HCT116 (cell line): ENCODE results near the gene PTPN1. TPM values are rescaled to one million over a fixed set of nuclear protein-coding genes. Genes with fewer than 3 reads are reported as not detected.
A peak's percentile ranks its signal among the peaks of the same experiment; 100 is the strongest.

Experiments
- ATAC-seq: fragments of 200-7000 bp; cut with Tn5 transposase; 2 replicates; pipeline ENCODE4 v1.9.1; 2020; ENCODE audit warnings: mild to moderate bottlenecking, moderate library complexity
- BruUV-seq: library from RNA; stranded (reverse); fragments of 400-500 nt; replicated peaks from 2 replicates; lab custom pipeline; 2021; lab: Mats Ljungman, UMichigan
- CTCF ChIA-PET: fragments of 300-600 bp; sonication (Branson Sonifier 250); formaldehyde crosslinking; loops from one replicate; lab custom pipeline; 2021; ENCODE audit warnings: antibody characterized with exemption; lab: Charles Lee
- POLR2A ChIA-PET: fragments of 300-600, 350-600 bp; sonication (Branson Sonifier 250); formaldehyde crosslinking; loops from one replicate; lab custom pipeline; 2021; ENCODE audit warnings: antibody characterized with exemption; lab: Charles Lee
- RAD21 ChIA-PET, 2 experiments: fragments of 300-600 bp; sonication (Branson Sonifier 250); formaldehyde crosslinking; loops; one replicate each; lab custom pipeline; 2023; ENCODE audit warnings: low total read pairs in 2 of 2; ENCODE audit not compliant: uncharacterized antibody in 2 of 2, unreplicated experiment in 2 of 2, low non-redundant PET in 1 of 2; lab: Charles Lee
- DNase-seq: peaks from one replicate; pipeline ENCODE4 v3.0.0-alpha.2; 2010; ENCODE audit warnings: low read depth, low spot score
- H2AFZ ChIP-seq: fragments of 200-600 bp; shearing (Covaris generic), sonication (generic); 2 replicates; pipeline ENCODE4 v1.6.1; 2017; ENCODE audit warnings: low read depth, mixed run types, mixed read lengths, antibody characterized with exemption, low read length; ENCODE audit not compliant: poor library complexity, severe bottlenecking
- H3K27ac ChIP-seq: 2 replicates; pipeline ENCODE4 v1.5.1; 2012; ENCODE audit warnings: low read depth, low read length
- H3K27me3 ChIP-seq: fragments of 200-600 bp; sonication (generic); 2 replicates; pipeline ENCODE4 v1.6.1; 2016; ENCODE audit warnings: mixed run types, low read length, mixed read lengths; ENCODE audit not compliant: insufficient read depth
- H3K36me3 ChIP-seq, 2 experiments: fragments of 200-500 bp in 1 of 2; fragments of 200-600 bp in 1 of 2; sonication (Bioruptor generic) in 1 of 2; sonication (generic) in 1 of 2; 2 replicates each; pipeline versions ENCODE4 v1.5.1 to v1.6.1; 2014 to 2016; ENCODE audit warnings: low read length in 2 of 2, inconsistent platforms in 1 of 2, mixed read lengths in 1 of 2, mixed run types in 1 of 2; ENCODE audit not compliant: insufficient read depth in 2 of 2, control insufficient read depth in 1 of 2
- H3K4me1 ChIP-seq, 2 experiments: fragments of 200-600 bp in 1 of 2; sonication (generic) in 1 of 2; 2 replicates each; pipeline versions ENCODE4 v1.5.1 to v1.6.1; 2012 to 2017; ENCODE audit warnings: low read length in 2 of 2, inconsistent platforms in 1 of 2, mild to moderate bottlenecking in 1 of 2, mixed read lengths in 1 of 2, mixed run types in 1 of 2, moderate library complexity in 1 of 2; ENCODE audit not compliant: insufficient read depth in 2 of 2, control insufficient read depth in 1 of 2
- H3K4me2 ChIP-seq: fragments of 200-600 bp; sonication (generic); 2 replicates; pipeline ENCODE4 v1.6.1; 2017; ENCODE audit warnings: mixed run types, low read length, mixed read lengths
- H3K4me3 ChIP-seq, 2 experiments: fragments of 200-600 bp in 1 of 2; sonication (generic) in 1 of 2; replicated peaks in 1 of 2; 2 replicates each; pipeline ENCODE4 v1.5.1; 2011 to 2016; ENCODE audit warnings: low read length in 2 of 2, control low read depth in 1 of 2, low read depth in 1 of 2, mild to moderate bottlenecking in 1 of 2, mixed read lengths in 1 of 2, mixed run types in 1 of 2
- H3K79me2 ChIP-seq: fragments of 200-600 bp; sonication (generic); 2 replicates; pipeline ENCODE4 v1.6.1; 2017; ENCODE audit warnings: mild to moderate bottlenecking, mixed run types, low read length, moderate library complexity, mixed read lengths; ENCODE audit not compliant: insufficient read depth
- H3K9ac ChIP-seq: fragments of 200-600 bp; sonication (generic); 2 replicates; pipeline ENCODE4 v1.6.1; 2016; ENCODE audit warnings: low read length, mixed read lengths
- H3K9me2 ChIP-seq: fragments of 200-600 bp; sonication (generic), shearing (Covaris generic); 2 replicates; pipeline ENCODE4 v1.6.1; 2017; ENCODE audit warnings: mixed run types, mild to moderate bottlenecking, moderate library complexity; ENCODE audit not compliant: insufficient read depth
- H3K9me3 ChIP-seq, 2 experiments: fragments of 200-500 bp in 1 of 2; fragments of 200-600 bp in 1 of 2; sonication (Bioruptor generic) in 1 of 2; sonication (generic) in 1 of 2; 2 replicates each; pipeline ENCODE4 v1.6.1; 2014 to 2017; ENCODE audit warnings: low read length in 2 of 2, mixed read lengths in 2 of 2, inconsistent platforms in 1 of 2, low read depth in 1 of 2, mild to moderate bottlenecking in 1 of 2, mixed run types in 1 of 2, moderate library complexity in 1 of 2; ENCODE audit not compliant: control insufficient read depth in 1 of 2, insufficient read depth in 1 of 2
- H4K20me1 ChIP-seq: fragments of 200-600 bp; sonication (generic), shearing (Covaris generic); 2 replicates; pipeline ENCODE4 v1.6.1; 2017; ENCODE audit warnings: mixed run types, mild to moderate bottlenecking, moderate library complexity; ENCODE audit not compliant: insufficient read depth
- EGR1 ChIP-seq: IDR thresholded peaks from 2 replicates; pipeline ENCODE4 v1.6.1; 2012; ENCODE audit warnings: low read depth
- EZH2 ChIP-seq: fragments of 200-600 bp; sonication (generic); IDR thresholded peaks from 2 replicates; pipeline ENCODE4 v1.6.1; 2017; ENCODE audit warnings: antibody characterized with exemption, mixed run types
- EZH2phosphoT487 ChIP-seq: fragments of 200-600 bp; IDR thresholded peaks from 2 replicates; pipeline ENCODE4 v1.6.1; 2018; ENCODE audit warnings: antibody characterized with exemption, borderline replicate concordance
- FOSL1 ChIP-seq: IDR thresholded peaks from 2 replicates; pipeline ENCODE4 v1.6.1; 2012; ENCODE audit warnings: low read depth
- POLR2AphosphoS5 ChIP-seq: IDR thresholded peaks from 2 replicates; pipeline ENCODE4 v1.6.1; 2011; ENCODE audit warnings: mild to moderate bottlenecking, low read depth, low read length, moderate library complexity
- SIN3A ChIP-seq: IDR thresholded peaks from 2 replicates; pipeline ENCODE4 v1.6.1; 2012; ENCODE audit warnings: low read depth
- SP1 ChIP-seq: IDR thresholded peaks from 2 replicates; pipeline ENCODE4 v1.6.1; 2012; ENCODE audit warnings: low read depth
- SRF ChIP-seq: IDR thresholded peaks from 2 replicates; pipeline ENCODE4 v1.6.1; 2012; ENCODE audit warnings: low read depth
- TCF7L2 ChIP-seq: IDR thresholded peaks from 2 replicates; pipeline ENCODE4 v1.7.0; 2011; ENCODE audit warnings: borderline replicate concordance, inconsistent platforms; ENCODE audit not compliant: insufficient read depth, insufficient read length; ENCODE audit errors: extremely low read depth
- YY1 ChIP-seq: IDR thresholded peaks from 2 replicates; pipeline ENCODE4 v1.6.1; 2011; ENCODE audit warnings: low read length, low read depth, moderate library complexity, mild to moderate bottlenecking; ENCODE audit not compliant: insufficient replicate concordance; ENCODE audit errors: extremely low read depth
- ZFX ChIP-seq: fragments of 450-650 bp; IDR thresholded peaks from 2 replicates; pipeline ENCODE4 v1.6.1; 2017
- ZNF274 ChIP-seq: fragments of 200-500 bp; sonication (Bioruptor generic); IDR thresholded peaks from 2 replicates; pipeline ENCODE4 v1.6.1; 2014; ENCODE audit warnings: mild to moderate bottlenecking, low read depth, low read length, inconsistent platforms
- intact Hi-C: fragments of 100-400 bp; cut with micrococcal nuclease; formaldehyde crosslinking; loops from 2 replicates; pipeline ENCODE4 v1.10.0; 2022
- total RNA-seq: library from RNA; stranded (reverse); gene quantifications from one replicate; pipeline ENCODE4 v1.2.1, GENCODE V29; 2021; ENCODE audit not compliant: unreplicated experiment
- TF ChIP-seq, protein P1 (sequence below): IDR thresholded peaks from 2 replicates; pipeline ENCODE4 v1.6.1; 2011; ENCODE audit warnings: mild to moderate bottlenecking, low read length, moderate library complexity; ENCODE audit not compliant: insufficient replicate concordance; ENCODE audit errors: extremely low read depth
- TF ChIP-seq, protein P2 (sequence below), 3 experiments: fragments of 200-600 bp in 1 of 3; sonication (generic) in 1 of 3; IDR thresholded peaks in 2 of 3; conservative IDR thresholded peaks in 1 of 3; 2 replicates each; pipeline ENCODE4 v1.5.1; 2012 to 2017; ENCODE audit warnings: low read depth in 2 of 3, low read length in 2 of 3, antibody characterized with exemption in 1 of 3, borderline replicate concordance in 1 of 3, control low read depth in 1 of 3, mild to moderate bottlenecking in 1 of 3, mixed read lengths in 1 of 3, mixed run types in 1 of 3, moderate library complexity in 1 of 3; ENCODE audit not compliant: insufficient read depth in 1 of 3

PTPN1 gene
- total RNA-seq, 1 experiment from 2014 or later = 47.5 TPM

- TF ChIP-seq FOSL1 (0 out of 2 replicates have a peak, but pooled peaks have one; percentile 24), YY1 (no peak)
- Histone ChIP-seq H3K79me2 (peaks cover 82% of the 10 kb centered on the region), H3K9me3 (no peaks in the 10 kb centered on the region), H3K27me3 (no peaks in the 10 kb centered on the region), H2AFZ (no peak overlapping the region), H3K9ac (peak overlapping the region; percentile 1; the same call in 1 of the 2 replicates), H3K27ac (no peak overlapping the region), H3K9me2 (no peaks in the 10 kb centered on the region), H3K4me3 (no peak overlapping the region), H3K36me3 (no peaks in the 10 kb centered on the region), H3K4me2 (peak overlapping the region; percentile 96; the same call in 1 of the 2 replicates), H4K20me1 (peaks cover 8% of the 10 kb centered on the region; the same call in 1 of the 2 replicates), H3K4me1 (peaks cover 14 to 49% of the 10 kb centered on the region in 2 experiments)
- DNase-seq = no peak
- CTCF ChIA-PET = interaction anchor here (1.2 kb wide), 1 partner anchor 122 kb away, joined by 3 read pairs; no protein-coding TSS in a partner anchor
- no TSS peak for BruUV-seq
- RAD21 ChIA-PET = no interaction called here
- no peak for ATAC-seq
- POLR2A ChIA-PET = interaction anchor here (1.3 to 1.4 kb wide), 2 partner anchors 10 to 73 kb away, joined by 3 to 5 read pairs; no protein-coding TSS in a partner anchor
- intact Hi-C loops = loop anchor here (5.0 kb wide), 1 partner anchor 44 kb away; no protein-coding TSS in a partner anchor
Observed at GRCh38 chr20:50513169-50514034, 3.2 kb downstream of the PTPN1 start.

- Histone ChIP-seq H3K4me3 (no peak overlapping the region), H3K9ac (no peak overlapping the region), H4K20me1 (peaks cover 8% of the 10 kb centered on the region; the same call in 1 of the 2 replicates), H3K9me2 (no peaks in the 10 kb centered on the region), H3K4me2 (no peak overlapping the region), H3K4me1 (peaks cover 14 to 51% of the 10 kb centered on the region in 2 experiments), H2AFZ (no peak overlapping the region), H3K27me3 (no peaks in the 10 kb centered on the region), H3K9me3 (no peaks in the 10 kb centered on the region), H3K36me3 (no peaks in the 10 kb centered on the region), H3K27ac (no peak overlapping the region), H3K79me2 (peaks cover 88% of the 10 kb centered on the region)
- intact Hi-C loops = loop anchor here (5.0 kb wide), 1 partner anchor 43 kb away; no protein-coding TSS in a partner anchor
- CTCF ChIA-PET = interaction anchor here (1.2 kb wide), 1 partner anchor 121 kb away, joined by 3 read pairs; no protein-coding TSS in a partner anchor
- DNase-seq (no peak), ATAC-seq (no peak)
- RAD21 ChIA-PET = no interaction called here
- no TSS peak for BruUV-seq
- POLR2A ChIA-PET = interaction anchor here (1.3 kb wide), 1 partner anchor 73 kb away, joined by 3 read pairs; no protein-coding TSS in a partner anchor
- TF ChIP-seq POLR2AphosphoS5 (no peak), ZNF274 (no peak), TCF7L2 (no peak), EZH2 (no peak), SIN3A (no peak), EGR1 (no peak), YY1 (no peak), SP1 (no peak), SRF (no peak), ZFX (no peak), EZH2phosphoT487 (no peak), FOSL1 (no peak)
- TF ChIP-seq, protein P1, sequence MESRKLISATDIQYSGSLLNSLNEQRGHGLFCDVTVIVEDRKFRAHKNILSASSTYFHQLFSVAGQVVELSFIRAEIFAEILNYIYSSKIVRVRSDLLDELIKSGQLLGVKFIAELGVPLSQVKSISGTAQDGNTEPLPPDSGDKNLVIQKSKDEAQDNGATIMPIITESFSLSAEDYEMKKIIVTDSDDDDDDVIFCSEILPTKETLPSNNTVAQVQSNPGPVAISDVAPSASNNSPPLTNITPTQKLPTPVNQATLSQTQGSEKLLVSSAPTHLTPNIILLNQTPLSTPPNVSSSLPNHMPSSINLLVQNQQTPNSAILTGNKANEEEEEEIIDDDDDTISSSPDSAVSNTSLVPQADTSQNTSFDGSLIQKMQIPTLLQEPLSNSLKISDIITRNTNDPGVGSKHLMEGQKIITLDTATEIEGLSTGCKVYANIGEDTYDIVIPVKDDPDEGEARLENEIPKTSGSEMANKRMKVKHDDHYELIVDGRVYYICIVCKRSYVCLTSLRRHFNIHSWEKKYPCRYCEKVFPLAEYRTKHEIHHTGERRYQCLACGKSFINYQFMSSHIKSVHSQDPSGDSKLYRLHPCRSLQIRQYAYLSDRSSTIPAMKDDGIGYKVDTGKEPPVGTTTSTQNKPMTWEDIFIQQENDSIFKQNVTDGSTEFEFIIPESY = no peak
- TF ChIP-seq, protein P2, sequence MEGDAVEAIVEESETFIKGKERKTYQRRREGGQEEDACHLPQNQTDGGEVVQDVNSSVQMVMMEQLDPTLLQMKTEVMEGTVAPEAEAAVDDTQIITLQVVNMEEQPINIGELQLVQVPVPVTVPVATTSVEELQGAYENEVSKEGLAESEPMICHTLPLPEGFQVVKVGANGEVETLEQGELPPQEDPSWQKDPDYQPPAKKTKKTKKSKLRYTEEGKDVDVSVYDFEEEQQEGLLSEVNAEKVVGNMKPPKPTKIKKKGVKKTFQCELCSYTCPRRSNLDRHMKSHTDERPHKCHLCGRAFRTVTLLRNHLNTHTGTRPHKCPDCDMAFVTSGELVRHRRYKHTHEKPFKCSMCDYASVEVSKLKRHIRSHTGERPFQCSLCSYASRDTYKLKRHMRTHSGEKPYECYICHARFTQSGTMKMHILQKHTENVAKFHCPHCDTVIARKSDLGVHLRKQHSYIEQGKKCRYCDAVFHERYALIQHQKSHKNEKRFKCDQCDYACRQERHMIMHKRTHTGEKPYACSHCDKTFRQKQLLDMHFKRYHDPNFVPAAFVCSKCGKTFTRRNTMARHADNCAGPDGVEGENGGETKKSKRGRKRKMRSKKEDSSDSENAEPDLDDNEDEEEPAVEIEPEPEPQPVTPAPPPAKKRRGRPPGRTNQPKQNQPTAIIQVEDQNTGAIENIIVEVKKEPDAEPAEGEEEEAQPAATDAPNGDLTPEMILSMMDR (IDR thresholded peaks at IDR 0.05 in 2 of 3, conservative IDR thresholded peaks at IDR 0.05 in 1 of 3; ENCODE audit: borderline replicate concordance in 1 of 3, insufficient read depth in 1 of 3, low read depth in 2 of 3, low read length in 2 of 3) = no peak
Observed at GRCh38 chr20:50514035-50514337, 3.8 kb downstream of the PTPN1 start.
